ENCODE data around the gene SH3PXD2A.
"Not testable (repeated sequence)": the region's sequence is repeated elsewhere in the genome, so short reads cannot be mapped to it uniquely, and the experiment has no call there.

Gene SH3PXD2A

GRCh38 chr10:103818105-103818504, 37.3 kb downstream of the SH3PXD2A start:
- Mint-ChIP-seq H3K27me3 (peaks cover 14 to 49% of the 10 kb centered on the region in 2 donors), H3K4me1 (ENCODE audit: low read depth in 2 of 2) (peaks cover 0 to 5% of the 10 kb centered on the region in 2 donors), H3K27ac (no peak overlapping the region), H3K9me3 (no peaks in the 10 kb centered on the region), H3K36me3 (ENCODE audit: insufficient read depth) (no peaks in the 10 kb centered on the region), H3K4me3 (no peak overlapping the region)
- DNase-seq (no peak), ATAC-seq (replicated peaks) (no peak)

- no peaks in the 10 kb centered on the region for H3K36me3 Mint-ChIP-seq (ENCODE audit: insufficient read depth)
- H3K4me3 Mint-ChIP-seq = no peak overlapping the region
- no peaks in the 10 kb centered on the region for H3K9me3 Mint-ChIP-seq
- H3K27ac Mint-ChIP-seq = no peak overlapping the region
- ATAC-seq (replicated peaks) = no peak
- H3K27me3 Mint-ChIP-seq = peaks cover 14 to 47% of the 10 kb centered on the region in 2 donors
- peaks cover 4 to 5% of the 10 kb centered on the region in 2 donors for H3K4me1 Mint-ChIP-seq (ENCODE audit: low read depth in 2 of 2)
- no peak for DNase-seq
Observed at GRCh38 chr10:103816431-103816830, 38.9 kb downstream of the SH3PXD2A start.

- ATAC-seq (replicated peaks) (no peak), DNase-seq (no peak)
- H3K27me3 Mint-ChIP-seq = peaks cover 13 to 34% of the 10 kb centered on the region in 2 donors
- no peak overlapping the region for H3K27ac Mint-ChIP-seq
- H3K4me3 Mint-ChIP-seq = no peak overlapping the region
- H3K9me3 Mint-ChIP-seq = no peaks in the 10 kb centered on the region
- no peaks in the 10 kb centered on the region for H3K36me3 Mint-ChIP-seq (ENCODE audit: insufficient read depth)
- peaks cover 4 to 5% of the 10 kb centered on the region in 2 donors for H3K4me1 Mint-ChIP-seq (ENCODE audit: low read depth in 2 of 2)
Observed at GRCh38 chr10:103814626-103815370, 40.6 kb downstream of the SH3PXD2A start.

GRCh38 chr10:103814105-103814504, 41.3 kb downstream of the SH3PXD2A start:
- Mint-ChIP-seq H3K27ac (no peak overlapping the region), H3K4me3 (no peak overlapping the region), H3K9me3 (no peaks in the 10 kb centered on the region), H3K4me1 (ENCODE audit: low read depth in 2 of 2) (peaks cover 0 to 4% of the 10 kb centered on the region in 2 donors), H3K36me3 (ENCODE audit: insufficient read depth) (no peaks in the 10 kb centered on the region), H3K27me3 (peaks cover 6 to 28% of the 10 kb centered on the region in 2 donors)
- ATAC-seq (replicated peaks) (no peak), DNase-seq (no peak)

- not testable (repeated sequence) for H3K4me3 Mint-ChIP-seq; H3K4me1 Mint-ChIP-seq (ENCODE audit: low read depth in 2 of 2); H3K36me3 Mint-ChIP-seq (ENCODE audit: insufficient read depth); ATAC-seq (replicated peaks); H3K27ac Mint-ChIP-seq; DNase-seq; H3K9me3 Mint-ChIP-seq
- H3K27me3 Mint-ChIP-seq = peaks cover 0 to 20% of the 10 kb centered on the region in 2 donors
Observed at GRCh38 chr10:103813312-103813711, 42.1 kb downstream of the SH3PXD2A start.

GRCh38 chr10:103812432-103812831, 42.9 kb downstream of the SH3PXD2A start:
- no peak overlapping the region for H3K4me3 Mint-ChIP-seq
- DNase-seq (no peak), ATAC-seq (replicated peaks) (no peak)
- H3K4me1 Mint-ChIP-seq (ENCODE audit: low read depth in 2 of 2) = peaks cover 0 to 4% of the 10 kb centered on the region in 2 donors
- H3K27ac Mint-ChIP-seq = no peak overlapping the region
- no peaks in the 10 kb centered on the region for H3K9me3 Mint-ChIP-seq
- H3K36me3 Mint-ChIP-seq (ENCODE audit: insufficient read depth) = no peaks in the 10 kb centered on the region
- peaks cover 0 to 14% of the 10 kb centered on the region in 2 donors for H3K27me3 Mint-ChIP-seq

- Mint-ChIP-seq H3K27ac (no peak overlapping the region), H3K4me1 (ENCODE audit: low read depth in 2 of 2) (peaks cover 0 to 4% of the 10 kb centered on the region in 2 donors), H3K27me3 (peaks cover 0 to 14% of the 10 kb centered on the region in 2 donors), H3K4me3 (no peak overlapping the region), H3K9me3 (no peaks in the 10 kb centered on the region), H3K36me3 (ENCODE audit: insufficient read depth) (no peaks in the 10 kb centered on the region)
- DNase-seq (no peak), ATAC-seq (replicated peaks) (no peak)
Observed at GRCh38 chr10:103812004-103812403, 43.4 kb downstream of the SH3PXD2A start.

GRCh38 chr10:103811463-103811862, 43.9 kb downstream of the SH3PXD2A start:
- peaks cover 0 to 14% of the 10 kb centered on the region in 2 donors for H3K27me3 Mint-ChIP-seq
- H3K4me3 Mint-ChIP-seq = no peak overlapping the region
- no peak for DNase-seq
- no peak overlapping the region for H3K27ac Mint-ChIP-seq
- no peak for ATAC-seq (replicated peaks)
- H3K36me3 Mint-ChIP-seq (ENCODE audit: insufficient read depth) = no peaks in the 10 kb centered on the region
- no peaks in the 10 kb centered on the region for H3K9me3 Mint-ChIP-seq
- peaks cover 0 to 4% of the 10 kb centered on the region in 2 donors for H3K4me1 Mint-ChIP-seq (ENCODE audit: low read depth in 2 of 2)

- Mint-ChIP-seq H3K27ac (no peak overlapping the region), H3K4me1 (ENCODE audit: low read depth in 2 of 2) (peaks cover 4 to 6% of the 10 kb centered on the region in 2 donors), H3K36me3 (ENCODE audit: insufficient read depth) (no peaks in the 10 kb centered on the region), H3K9me3 (no peaks in the 10 kb centered on the region), H3K27me3 (peaks cover 0 to 14% of the 10 kb centered on the region in 2 donors), H3K4me3 (no peak overlapping the region)
- DNase-seq (no peak), ATAC-seq (replicated peaks) (no peak)
Observed at GRCh38 chr10:103808780-103809179, 46.6 kb downstream of the SH3PXD2A start.

GRCh38 chr10:103807996-103808395, 47.4 kb downstream of the SH3PXD2A start:
- Mint-ChIP-seq H3K36me3 (ENCODE audit: insufficient read depth) (no peaks in the 10 kb centered on the region), H3K9me3 (no peaks in the 10 kb centered on the region), H3K4me1 (ENCODE audit: low read depth in 2 of 2) (peaks cover 8 to 9% of the 10 kb centered on the region in 2 donors), H3K27ac (no peak overlapping the region), H3K4me3 (no peak overlapping the region), H3K27me3 (peaks cover 0 to 14% of the 10 kb centered on the region in 2 donors)
- no peak for ATAC-seq (replicated peaks)
- no peak for DNase-seq

- Mint-ChIP-seq H3K27me3 (peaks cover 0 to 4% of the 10 kb centered on the region in 2 donors), H3K4me3 (no peak overlapping the region), H3K9me3 (no peaks in the 10 kb centered on the region), H3K4me1 (ENCODE audit: low read depth in 2 of 2) (peaks cover 5 to 8% of the 10 kb centered on the region in 2 donors), H3K27ac (peak overlapping the region in 1 of 2 donors; percentile 46), H3K36me3 (ENCODE audit: insufficient read depth) (no peaks in the 10 kb centered on the region)
- ATAC-seq (replicated peaks) (no peak), DNase-seq (no peak)
Observed at GRCh38 chr10:103806395-103807187, 48.8 kb downstream of the SH3PXD2A start.

- DNase-seq (no peak), ATAC-seq (replicated peaks) (no peak)
- Mint-ChIP-seq H3K4me1 (ENCODE audit: low read depth in 2 of 2) (peaks cover 11 to 12% of the 10 kb centered on the region in 2 donors), H3K4me3 (no peak overlapping the region), H3K36me3 (ENCODE audit: insufficient read depth) (peaks cover 2% of the 10 kb centered on the region), H3K9me3 (no peaks in the 10 kb centered on the region), H3K27ac (no peak overlapping the region), H3K27me3 (no peaks in the 10 kb centered on the region)
Observed at GRCh38 chr10:103805781-103806180, 49.6 kb downstream of the SH3PXD2A start.

- Mint-ChIP-seq H3K4me3 (no peak overlapping the region), H3K27ac (no peak overlapping the region), H3K36me3 (ENCODE audit: insufficient read depth) (peaks cover 6% of the 10 kb centered on the region), H3K27me3 (no peaks in the 10 kb centered on the region), H3K4me1 (ENCODE audit: low read depth in 2 of 2) (peaks cover 19 to 21% of the 10 kb centered on the region in 2 donors), H3K9me3 (no peaks in the 10 kb centered on the region)
- no peak for ATAC-seq (replicated peaks)
- no peak for DNase-seq
Observed at GRCh38 chr10:103804871-103805270, 50.5 kb downstream of the SH3PXD2A start.

- H3K27me3 Mint-ChIP-seq = no peaks in the 10 kb centered on the region
- H3K9me3 Mint-ChIP-seq = no peaks in the 10 kb centered on the region
- DNase-seq (no peak), ATAC-seq (replicated peaks) (peak; percentile 22)
- peaks cover 25 to 26% of the 10 kb centered on the region in 2 donors for H3K4me1 Mint-ChIP-seq (ENCODE audit: low read depth in 2 of 2)
- no peak overlapping the region for H3K4me3 Mint-ChIP-seq
- H3K36me3 Mint-ChIP-seq (ENCODE audit: insufficient read depth) = peaks cover 6% of the 10 kb centered on the region
- H3K27ac Mint-ChIP-seq = peak overlapping the region in 1 of 2 donors; percentile 61
Observed at GRCh38 chr10:103803941-103804340, 51.4 kb downstream of the SH3PXD2A start.

All from effector memory CD8-positive, alpha-beta T cell (primary cell).